Measurements from ENCODE around the gene DCDC2C. TPM values are rescaled to one million over a fixed set of nuclear protein-coding genes. Genes with fewer than 3 reads are reported as not detected.

Gene DCDC2C
- total and polyA plus RNA-seq, 2 experiments from 2014 or later = not detected

- Histone ChIP-seq H3K9me3 (ENCODE audit: low read depth) (no peaks in the 10 kb centered on the region), H3K9me2 (ENCODE audit: insufficient read depth) (no peaks in the 10 kb centered on the region), H3K4me2 (ENCODE audit: unreplicated experiment) (no peak overlapping the region), H3K9ac (no peak overlapping the region), H3K27ac (no peak overlapping the region), H3F3A (ENCODE audit: insufficient read depth) (no peaks in the 10 kb centered on the region), H3K4me1 (ENCODE audit: insufficient read depth) (no peaks in the 10 kb centered on the region), H3K4me3 (no peak overlapping the region), H2AFZ (no peak overlapping the region), H3K36me3 (ENCODE audit: low read depth) (no peaks in the 10 kb centered on the region), H3K79me2 (ENCODE audit: insufficient read depth) (no peaks in the 10 kb centered on the region), H3K27me3 (replicated peaks; ENCODE audit: insufficient read depth) (peaks cover 18% of the 10 kb centered on the region), H4K20me1 (ENCODE audit: insufficient read depth) (no peaks in the 10 kb centered on the region)
- no peak for DNase-seq
- in situ Hi-C loops (cut with MboI) = no loop called here
- 58 to 65% methylated on average over 3 of the region's 3 CpGs for WGBS, 2 experiments (ENCODE audit: low coverage in 1 of 2, low lambda C conversion rate in 2 of 2, missing lambda C conversion rate in 2 of 2)
- TF ChIP-seq EZH2 (IDR thresholded peaks at IDR 0.05; ENCODE audit: insufficient read depth, poor library complexity, severe bottlenecking) (no peak), EZH2phosphoT487 (IDR thresholded peaks at IDR 0.05; ENCODE audit: insufficient read depth, low read depth) (no peak)
Measured at GRCh38 chr2:3769766-3770165, 66.4 kb downstream of the DCDC2C start.

- Histone ChIP-seq H3K79me2 (ENCODE audit: insufficient read depth) (no peaks in the 10 kb centered on the region), H3K9me3 (ENCODE audit: low read depth) (no peaks in the 10 kb centered on the region)
Measured at GRCh38 chr2:3770724-3771415, 67.5 kb downstream of the DCDC2C start.

GRCh38 chr2:3771576-3771975 is 68.2 kb downstream of the DCDC2C start:
- no peak for TF ChIP-seq EZH2 (IDR thresholded peaks at IDR 0.05; ENCODE audit: insufficient read depth, poor library complexity, severe bottlenecking)
- TF ChIP-seq EZH2phosphoT487 (IDR thresholded peaks at IDR 0.05; ENCODE audit: insufficient read depth, low read depth) = no peak
- Histone ChIP-seq H3K4me3 (no peak overlapping the region), H3K4me1 (ENCODE audit: insufficient read depth) (no peaks in the 10 kb centered on the region), H3K27me3 (replicated peaks; ENCODE audit: insufficient read depth) (peaks cover 25% of the 10 kb centered on the region), H3F3A (ENCODE audit: insufficient read depth) (no peaks in the 10 kb centered on the region), H4K20me1 (ENCODE audit: insufficient read depth) (no peaks in the 10 kb centered on the region), H3K4me2 (ENCODE audit: unreplicated experiment) (no peak overlapping the region), H3K79me2 (ENCODE audit: insufficient read depth) (no peaks in the 10 kb centered on the region), H3K9ac (no peak overlapping the region), H3K36me3 (ENCODE audit: low read depth) (no peaks in the 10 kb centered on the region), H3K9me3 (ENCODE audit: low read depth) (no peaks in the 10 kb centered on the region), H3K27ac (no peak overlapping the region), H3K9me2 (ENCODE audit: insufficient read depth) (no peaks in the 10 kb centered on the region), H2AFZ (no peak overlapping the region)
- in situ Hi-C loops (cut with MboI) = no loop called here
- DNase-seq = no peak
- 71 to 77% methylated on average over 13 of the region's 13 CpGs for WGBS, 2 experiments (ENCODE audit: low coverage in 1 of 2, low lambda C conversion rate in 2 of 2, missing lambda C conversion rate in 2 of 2)

More at GRCh38 chr2:3770724-3771415, 67.5 kb downstream of the DCDC2C start:
- no peak overlapping the region for H3K4me3 ChIP-seq
- TF ChIP-seq EZH2 (IDR thresholded peaks at IDR 0.05; ENCODE audit: insufficient read depth, poor library complexity, severe bottlenecking) = no peak
- no peak for TF ChIP-seq EZH2phosphoT487 (IDR thresholded peaks at IDR 0.05; ENCODE audit: insufficient read depth, low read depth)
- H3K27me3 ChIP-seq (replicated peaks; ENCODE audit: insufficient read depth) = peaks cover 19% of the 10 kb centered on the region
- no peak for DNase-seq
- no peak overlapping the region for H3K9ac ChIP-seq
- in situ Hi-C loops (cut with MboI) = no loop called here
- H3K4me1 ChIP-seq (ENCODE audit: insufficient read depth) = no peaks in the 10 kb centered on the region
- WGBS, 2 experiments (ENCODE audit: low coverage in 1 of 2, low lambda C conversion rate in 2 of 2, missing lambda C conversion rate in 2 of 2) = 68% methylated on average over 19 of the region's 19 CpGs
- H3K36me3 ChIP-seq (ENCODE audit: low read depth) = no peaks in the 10 kb centered on the region
- no peaks in the 10 kb centered on the region for H3F3A ChIP-seq (ENCODE audit: insufficient read depth)
- H2AFZ ChIP-seq = no peak overlapping the region
- H3K27ac ChIP-seq = no peak overlapping the region
- no peak overlapping the region for H3K4me2 ChIP-seq (ENCODE audit: unreplicated experiment)
- H3K9me2 ChIP-seq (ENCODE audit: insufficient read depth) = no peaks in the 10 kb centered on the region
- H4K20me1 ChIP-seq (ENCODE audit: insufficient read depth) = no peaks in the 10 kb centered on the region

GRCh38 chr2:3774336-3774735 is 71.0 kb downstream of the DCDC2C start:
- Histone ChIP-seq H3K27ac (no peak overlapping the region), H3K4me3 (no peak overlapping the region), H3K4me1 (ENCODE audit: insufficient read depth) (no peaks in the 10 kb centered on the region), H3K4me2 (ENCODE audit: unreplicated experiment) (no peak overlapping the region), H3K9me3 (ENCODE audit: low read depth) (no peaks in the 10 kb centered on the region), H3F3A (ENCODE audit: insufficient read depth) (no peaks in the 10 kb centered on the region), H4K20me1 (ENCODE audit: insufficient read depth) (no peaks in the 10 kb centered on the region), H2AFZ (no peak overlapping the region), H3K9ac (no peak overlapping the region), H3K36me3 (ENCODE audit: low read depth) (no peaks in the 10 kb centered on the region), H3K9me2 (ENCODE audit: insufficient read depth) (no peaks in the 10 kb centered on the region), H3K27me3 (replicated peaks; ENCODE audit: insufficient read depth) (peaks cover 22% of the 10 kb centered on the region), H3K79me2 (ENCODE audit: insufficient read depth) (no peaks in the 10 kb centered on the region)
- 57 to 71% methylated on average over 12 of the region's 12 CpGs for whole genome bisulfite sequencing, 2 experiments (ENCODE audit: low coverage in 1 of 2, low lambda C conversion rate in 2 of 2, missing lambda C conversion rate in 2 of 2)
- in situ Hi-C loops (cut with MboI) = no loop called here
- DNase-seq = no peak
- no peak for TF ChIP-seq EZH2 (IDR thresholded peaks at IDR 0.05; ENCODE audit: insufficient read depth, poor library complexity, severe bottlenecking)
- TF ChIP-seq EZH2phosphoT487 (IDR thresholded peaks at IDR 0.05; ENCODE audit: insufficient read depth, low read depth) = no peak
